NCI-H1930 (cell line): ENCODE data around the gene TCERG1L.

ENCODE experiments used
- DNase-seq, 2 experiments: peaks; one replicate each; lab custom pipeline; 2025; lab: John Stamatoyannopoulos, UW

The TCERG1L gene

GRCh38 chr10:131314799-131315198 is 3.3 kb upstream of the TCERG1L start:
- no peak for DNase-seq

GRCh38 chr10:131314148-131314547 is 2.6 kb upstream of the TCERG1L start:
- DNase-seq = no peak

GRCh38 chr10:131313377-131313776 is 1.9 kb upstream of the TCERG1L start:
- DNase-seq = no peak

- peak; percentile 31 to 47 for DNase-seq
Measured at GRCh38 chr10:131312478-131312836, 936 bp upstream of the TCERG1L start.

GRCh38 chr10:131311402-131311660 is 190 bp downstream of the TCERG1L start:
- DNase-seq = no peak

- DNase-seq = no peak
Measured at GRCh38 chr10:131310551-131311401, 745 bp downstream of the TCERG1L start.

- DNase-seq = no peak
Measured at GRCh38 chr10:131310142-131310541, 1.4 kb downstream of the TCERG1L start.

- no peak for DNase-seq
Measured at GRCh38 chr10:131300508-131300907, 11.0 kb downstream of the TCERG1L start.

- DNase-seq = no peak
Measured at GRCh38 chr10:131290781-131291180, 20.7 kb downstream of the TCERG1L start.

- no peak for DNase-seq
Measured at GRCh38 chr10:131288648-131289047, 22.9 kb downstream of the TCERG1L start.

- no peak for DNase-seq
Measured at GRCh38 chr10:131282961-131283360, 28.6 kb downstream of the TCERG1L start.

GRCh38 chr10:131280101-131280500 is 31.4 kb downstream of the TCERG1L start:
- no peak for DNase-seq

- no peak for DNase-seq
Measured at GRCh38 chr10:131279516-131279915, 32.0 kb downstream of the TCERG1L start.

- DNase-seq = no peak
Measured at GRCh38 chr10:131277969-131278368, 33.6 kb downstream of the TCERG1L start.

GRCh38 chr10:131277278-131277677 is 34.2 kb downstream of the TCERG1L start:
- no peak for DNase-seq

GRCh38 chr10:131275691-131276090 is 35.8 kb downstream of the TCERG1L start:
- DNase-seq = no peak

- DNase-seq = no peak
Measured at GRCh38 chr10:131274883-131275282, 36.6 kb downstream of the TCERG1L start.

GRCh38 chr10:131274133-131274880 is 37.2 kb downstream of the TCERG1L start:
- no peak for DNase-seq

GRCh38 chr10:131273476-131273875 is 38.0 kb downstream of the TCERG1L start:
- DNase-seq = no peak

- no peak for DNase-seq
Measured at GRCh38 chr10:131272897-131273451, 38.5 kb downstream of the TCERG1L start.

- DNase-seq = no peak
Measured at GRCh38 chr10:131271966-131272365, 39.6 kb downstream of the TCERG1L start.

GRCh38 chr10:131271195-131271880 is 40.2 kb downstream of the TCERG1L start:
- no peak for DNase-seq
